ENCODE measurements around the gene CEMIP2.

DNA sequence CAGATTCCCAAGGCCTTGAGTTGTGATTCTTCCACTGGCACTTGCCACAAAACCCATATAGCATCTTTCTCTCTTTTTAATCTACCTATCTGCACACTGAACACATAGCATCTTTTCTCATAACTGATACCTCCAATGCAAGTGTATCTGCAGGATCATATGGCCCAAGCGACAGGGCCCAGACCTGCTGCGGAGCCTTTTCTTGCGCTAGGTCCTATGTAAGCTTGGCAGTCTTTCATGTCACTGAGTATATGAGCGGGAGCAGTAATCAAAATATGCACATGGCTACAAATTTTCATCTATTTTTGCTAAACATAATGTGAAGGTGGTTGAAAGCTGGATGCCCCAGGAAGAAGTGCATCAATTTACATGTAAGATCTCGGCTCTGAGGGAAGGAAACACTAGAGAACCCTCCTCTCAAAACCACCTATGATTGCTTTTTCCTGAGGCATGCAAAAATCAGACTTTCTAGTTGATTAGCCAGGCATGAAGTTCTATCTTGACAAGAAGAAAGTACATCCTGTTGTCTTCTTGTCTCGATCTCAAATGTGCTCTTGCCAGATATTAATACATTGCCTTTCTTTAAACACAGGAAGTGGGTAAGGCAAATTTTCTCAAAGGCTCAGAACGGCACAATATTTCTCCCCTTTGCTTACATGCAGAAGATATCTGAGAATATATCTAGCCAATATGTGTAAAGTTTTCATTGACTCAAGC lies 26.9 kb upstream of the CEMIP2 start:
- TF ChIP-seq POLR2AphosphoS5 (IDR thresholded peaks at IDR 0.05; ENCODE audit: low read depth, low read length): no peak
- no peak for TF ChIP-seq POLR2A (IDR thresholded peaks at IDR 0.05; ENCODE audit: low read depth, low read length)
